Measurements from ENCODE around the gene ARID1B.

DNA sequence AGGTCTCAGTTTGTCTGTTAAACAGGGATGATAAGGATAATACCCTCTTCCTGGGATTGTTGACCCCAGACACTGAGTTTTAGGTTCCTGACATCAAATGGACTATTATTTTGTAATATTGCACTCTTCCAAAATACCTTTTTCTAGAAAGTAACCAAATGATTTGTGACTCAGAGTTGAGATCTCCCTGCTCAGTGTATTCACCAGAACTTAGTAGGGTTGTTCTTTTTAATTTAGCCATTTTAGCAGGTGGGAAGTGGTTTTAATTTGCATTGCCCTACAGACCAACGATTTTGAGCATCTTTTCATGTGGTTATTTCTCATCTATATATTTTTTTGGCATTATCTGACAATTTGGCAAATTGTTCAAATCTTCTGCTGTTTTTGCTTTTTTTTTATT lies 471.1 kb downstream of the ARID1B start:
- TF ChIP-seq, protein P1, sequence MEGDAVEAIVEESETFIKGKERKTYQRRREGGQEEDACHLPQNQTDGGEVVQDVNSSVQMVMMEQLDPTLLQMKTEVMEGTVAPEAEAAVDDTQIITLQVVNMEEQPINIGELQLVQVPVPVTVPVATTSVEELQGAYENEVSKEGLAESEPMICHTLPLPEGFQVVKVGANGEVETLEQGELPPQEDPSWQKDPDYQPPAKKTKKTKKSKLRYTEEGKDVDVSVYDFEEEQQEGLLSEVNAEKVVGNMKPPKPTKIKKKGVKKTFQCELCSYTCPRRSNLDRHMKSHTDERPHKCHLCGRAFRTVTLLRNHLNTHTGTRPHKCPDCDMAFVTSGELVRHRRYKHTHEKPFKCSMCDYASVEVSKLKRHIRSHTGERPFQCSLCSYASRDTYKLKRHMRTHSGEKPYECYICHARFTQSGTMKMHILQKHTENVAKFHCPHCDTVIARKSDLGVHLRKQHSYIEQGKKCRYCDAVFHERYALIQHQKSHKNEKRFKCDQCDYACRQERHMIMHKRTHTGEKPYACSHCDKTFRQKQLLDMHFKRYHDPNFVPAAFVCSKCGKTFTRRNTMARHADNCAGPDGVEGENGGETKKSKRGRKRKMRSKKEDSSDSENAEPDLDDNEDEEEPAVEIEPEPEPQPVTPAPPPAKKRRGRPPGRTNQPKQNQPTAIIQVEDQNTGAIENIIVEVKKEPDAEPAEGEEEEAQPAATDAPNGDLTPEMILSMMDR (conservative IDR thresholded peaks at IDR 0.05) = no peak
- TF ChIP-seq EZH2 (IDR thresholded peaks at IDR 0.05; ENCODE audit: low read depth) = no peak

Measured in PC-9 (cell line).